Activated effector memory CD4-positive, alpha-beta T cell treated with anti-CD3 and anti-CD28 coated beads, Interleukin-2, amount 50 U/mL, for 16 hours (primary cell): ENCODE measurements around the gene PGAP3.

ENCODE experiments used
- DNase-seq: peaks from one replicate; pipeline ENCODE4 v3.0.0-alpha.2; 2020

Gene PGAP3

GRCh38 chr17:39669897-39670735 is 17.7 kb downstream of the PGAP3 start:
- DNase-seq, result no peak

- peak; percentile 87 for DNase-seq
These were observed 19.6 kb downstream of the PGAP3 start, which contains the start of gene PNMT for GRCh38 chr17:39667945-39668924. Gene PNMT (plus strand): TSS chr17:39668453. CDS start chr17:39668476, 23 bp downstream.

GRCh38 chr17:39667262-39667944 is 20.5 kb downstream of the PGAP3 start:
- DNase-seq, result no peak

- DNase-seq, result no peak
These were observed 21.1 kb downstream of the PGAP3 start for GRCh38 chr17:39666601-39667261.

GRCh38 chr17:39666231-39666600 is 21.6 kb downstream of the PGAP3 start:
- DNase-seq, result no peak

- no peak for DNase-seq
These were observed 22.1 kb downstream of the PGAP3 start for GRCh38 chr17:39665642-39666224.

- no peak for DNase-seq
These were observed 23.0 kb downstream of the PGAP3 start, which contains the start of gene TCAP for GRCh38 chr17:39664581-39665561. Gene TCAP (plus strand): TSS chr17:39665349. CDS start chr17:39665360, 11 bp downstream.

- no peak for DNase-seq
These were observed 23.9 kb downstream of the PGAP3 start for GRCh38 chr17:39663688-39664580.

GRCh38 chr17:39663340-39663687 is 24.5 kb downstream of the PGAP3 start:
- no peak for DNase-seq

- no peak for DNase-seq
These were observed 25.1 kb downstream of the PGAP3 start for GRCh38 chr17:39662551-39663339.

GRCh38 chr17:39661744-39662541 is 25.9 kb downstream of the PGAP3 start:
- DNase-seq, result no peak

GRCh38 chr17:39660397-39661385 is 27.2 kb downstream of the PGAP3 start:
- DNase-seq, result no peak

GRCh38 chr17:39660011-39660360 is 27.9 kb downstream of the PGAP3 start:
- DNase-seq, result no peak

GRCh38 chr17:39659279-39660010 is 28.4 kb downstream of the PGAP3 start:
- DNase-seq, result no peak

GRCh38 chr17:39658760-39659159 is 29.1 kb downstream of the PGAP3 start:
- DNase-seq, result no peak

GRCh38 chr17:39658346-39658745 is 29.5 kb downstream of the PGAP3 start:
- DNase-seq, result no peak
